NCI-H1048 (cell line): ENCODE data around the gene OAT.

ENCODE experiments used
- DNase-seq: peaks from one replicate; lab custom pipeline; 2025; lab: John Stamatoyannopoulos, UW

OAT gene

GRCh38 chr10:124353896-124354295, 64.8 kb downstream of the OAT start:
- DNase-seq, result no peak

GRCh38 chr10:124353091-124353815, 65.5 kb downstream of the OAT start:
- DNase-seq, result no peak

GRCh38 chr10:124351481-124352220, 67.1 kb downstream of the OAT start:
- DNase-seq, result no peak

- no peak for DNase-seq
Measured at GRCh38 chr10:124350806-124351205, 67.9 kb downstream of the OAT start.

GRCh38 chr10:124349996-124350280, 68.8 kb downstream of the OAT start:
- no peak for DNase-seq

- DNase-seq, result no peak
Measured at GRCh38 chr10:124349231-124349995, 69.3 kb downstream of the OAT start.

- DNase-seq, result no peak
Measured at GRCh38 chr10:124348801-124349200, 69.9 kb downstream of the OAT start.

- DNase-seq, result no peak
Measured at GRCh38 chr10:124347956-124348355, 70.8 kb downstream of the OAT start.
